ENCODE measurements around the gene MAML3.

The MAML3 gene

DNA sequence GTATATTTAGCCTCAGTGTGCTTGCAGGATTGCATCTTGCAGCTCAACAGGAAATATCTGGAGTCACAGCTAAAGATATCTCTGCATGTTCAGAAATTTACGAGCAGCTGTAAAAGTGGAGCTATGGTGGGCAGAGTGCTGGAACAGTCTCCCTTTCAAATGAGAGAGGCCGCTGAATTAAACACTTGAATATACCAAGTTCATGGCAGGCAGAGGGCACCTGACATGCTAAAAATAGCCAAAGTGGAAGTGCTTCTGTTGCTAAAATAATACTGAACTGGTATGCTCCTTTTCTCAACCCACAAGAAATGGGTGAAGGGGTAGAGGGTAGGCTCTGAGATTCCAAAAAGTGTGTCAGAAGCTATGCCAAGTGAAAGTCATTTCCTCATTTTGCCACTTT is 390.3 kb downstream of the MAML3 start:
- TF ChIP-seq, protein P1, sequence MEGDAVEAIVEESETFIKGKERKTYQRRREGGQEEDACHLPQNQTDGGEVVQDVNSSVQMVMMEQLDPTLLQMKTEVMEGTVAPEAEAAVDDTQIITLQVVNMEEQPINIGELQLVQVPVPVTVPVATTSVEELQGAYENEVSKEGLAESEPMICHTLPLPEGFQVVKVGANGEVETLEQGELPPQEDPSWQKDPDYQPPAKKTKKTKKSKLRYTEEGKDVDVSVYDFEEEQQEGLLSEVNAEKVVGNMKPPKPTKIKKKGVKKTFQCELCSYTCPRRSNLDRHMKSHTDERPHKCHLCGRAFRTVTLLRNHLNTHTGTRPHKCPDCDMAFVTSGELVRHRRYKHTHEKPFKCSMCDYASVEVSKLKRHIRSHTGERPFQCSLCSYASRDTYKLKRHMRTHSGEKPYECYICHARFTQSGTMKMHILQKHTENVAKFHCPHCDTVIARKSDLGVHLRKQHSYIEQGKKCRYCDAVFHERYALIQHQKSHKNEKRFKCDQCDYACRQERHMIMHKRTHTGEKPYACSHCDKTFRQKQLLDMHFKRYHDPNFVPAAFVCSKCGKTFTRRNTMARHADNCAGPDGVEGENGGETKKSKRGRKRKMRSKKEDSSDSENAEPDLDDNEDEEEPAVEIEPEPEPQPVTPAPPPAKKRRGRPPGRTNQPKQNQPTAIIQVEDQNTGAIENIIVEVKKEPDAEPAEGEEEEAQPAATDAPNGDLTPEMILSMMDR (IDR thresholded peaks at IDR 0.05; ENCODE audit: low read depth, low read length, missing control alignments), result no peak
- no peak for DNase-seq (ENCODE audit: low read depth)
- no peak overlapping the region for H3K4me3 ChIP-seq (ENCODE audit: low read depth, low read length)

DNA sequence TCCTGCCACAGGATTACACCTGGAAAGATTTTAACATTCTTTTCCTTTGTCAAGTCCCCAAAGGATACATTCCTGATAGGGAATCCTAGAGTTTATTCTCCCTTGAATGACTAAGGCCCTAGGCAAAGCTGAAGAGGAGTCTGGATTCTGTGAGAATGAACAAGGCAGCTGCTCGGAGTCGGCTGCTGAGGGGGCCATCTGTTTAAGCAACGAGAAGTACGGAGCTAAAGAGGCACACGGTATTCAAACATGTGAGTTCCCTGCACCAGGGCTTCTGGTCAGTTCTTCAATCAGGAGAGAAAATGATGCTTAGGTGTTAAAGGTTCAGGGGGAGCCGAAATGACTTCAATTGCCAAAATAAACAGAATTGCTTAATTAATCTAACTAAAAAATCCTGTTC is 390.8 kb downstream of the MAML3 start:
- TF ChIP-seq, protein P1 (IDR thresholded peaks at IDR 0.05; ENCODE audit: low read depth, low read length, missing control alignments), result no peak
- no peak overlapping the region for H3K4me3 ChIP-seq (ENCODE audit: low read depth, low read length)
- no peak for DNase-seq (ENCODE audit: low read depth)

DNA sequence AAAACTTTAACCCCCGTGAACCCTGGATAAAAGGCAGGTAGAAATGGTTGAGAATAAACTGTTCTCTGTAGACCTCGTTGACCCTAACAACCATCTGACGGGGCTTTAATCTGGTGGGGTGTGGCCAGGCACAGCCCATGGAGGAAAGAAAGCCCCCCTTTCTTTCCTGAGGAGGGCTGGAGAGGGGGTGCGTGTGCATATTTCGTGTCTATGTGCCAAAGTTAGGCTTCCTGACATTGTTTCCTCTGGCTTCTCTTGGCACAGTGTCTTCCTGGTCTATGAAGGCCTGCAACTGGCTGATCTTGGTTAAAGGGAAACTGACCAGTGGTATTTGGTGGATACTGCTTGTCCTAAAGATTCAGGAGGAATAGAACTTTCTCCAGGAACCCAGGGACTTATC is 391.3 kb downstream of the MAML3 start:
- DNase-seq (ENCODE audit: low read depth), result no peak
- TF ChIP-seq, protein P1 (IDR thresholded peaks at IDR 0.05; ENCODE audit: low read depth, low read length, missing control alignments), result no peak
- no peak overlapping the region for H3K4me3 ChIP-seq (ENCODE audit: low read depth, low read length)

DNA sequence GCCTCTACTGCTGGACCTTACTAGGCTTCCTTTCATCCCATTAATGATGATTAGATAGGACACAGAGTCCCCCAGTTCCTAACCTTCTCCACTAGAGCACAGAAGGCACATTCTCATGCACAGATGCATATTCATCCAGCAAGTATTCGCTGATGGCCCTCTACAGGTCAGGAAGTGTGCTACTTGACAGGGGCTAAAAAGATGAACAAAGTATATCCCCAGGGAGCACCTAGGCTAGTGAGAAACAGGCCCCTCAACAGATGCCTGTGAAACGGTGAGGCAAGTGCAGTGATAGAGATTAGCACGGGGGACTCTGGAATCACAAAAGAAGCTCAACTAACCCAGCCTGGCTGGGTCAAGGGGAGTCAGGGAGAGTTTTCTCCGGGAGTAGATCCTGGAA is 392.5 kb downstream of the MAML3 start:
- TF ChIP-seq, protein P1 (IDR thresholded peaks at IDR 0.05; ENCODE audit: low read depth, low read length, missing control alignments), result peak; percentile 48
- no peak for DNase-seq (ENCODE audit: low read depth)
- no peak overlapping the region for H3K4me3 ChIP-seq (ENCODE audit: low read depth, low read length)

DNA sequence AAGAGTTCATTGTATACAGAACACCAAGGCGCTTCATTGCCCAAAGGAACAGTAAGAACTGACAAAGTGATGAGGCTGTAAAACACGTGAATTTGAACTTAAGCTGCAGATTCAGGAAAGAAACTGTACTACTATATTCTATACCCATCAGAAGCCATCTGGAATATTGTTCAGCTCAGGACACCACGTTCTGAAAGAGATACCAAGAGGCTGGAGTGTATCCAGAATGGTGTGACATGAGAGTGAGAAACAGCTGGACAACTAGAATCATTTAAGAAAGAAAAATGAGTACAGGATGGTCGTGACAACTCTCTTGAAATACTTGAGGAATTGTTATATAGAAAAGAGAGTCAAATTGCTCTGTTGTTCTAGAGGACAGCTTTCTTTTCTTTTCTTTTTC is 393.4 kb downstream of the MAML3 start:
- H3K4me3 ChIP-seq (ENCODE audit: low read depth, low read length), result no peak overlapping the region
- TF ChIP-seq, protein P1 (IDR thresholded peaks at IDR 0.05; ENCODE audit: low read depth, low read length, missing control alignments), result no peak
- no peak for DNase-seq (ENCODE audit: low read depth)

DNA sequence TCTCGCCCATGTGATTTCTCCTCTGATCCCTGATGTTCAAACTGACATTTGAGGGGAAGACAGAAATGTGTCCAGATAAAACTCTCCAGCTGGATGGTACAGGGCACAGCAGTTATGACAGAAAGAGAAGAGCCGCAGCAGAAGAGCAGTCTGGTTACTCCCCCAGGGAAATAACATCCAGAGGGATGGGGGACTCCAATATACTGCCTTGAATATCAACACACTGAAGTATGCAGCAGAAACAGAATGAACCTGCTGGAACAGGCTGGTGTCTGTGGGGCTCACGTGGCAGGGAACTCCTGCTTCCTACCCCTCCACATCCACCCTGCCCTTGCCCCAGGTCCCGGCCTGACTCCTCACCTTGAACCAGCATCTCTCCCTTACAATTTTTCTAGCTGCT is 394.9 kb downstream of the MAML3 start:
- TF ChIP-seq, protein P1 (IDR thresholded peaks at IDR 0.05; ENCODE audit: low read depth, low read length, missing control alignments), result no peak
- H3K4me3 ChIP-seq (ENCODE audit: low read depth, low read length), result no peak overlapping the region
- no peak for DNase-seq (ENCODE audit: low read depth)

DNA sequence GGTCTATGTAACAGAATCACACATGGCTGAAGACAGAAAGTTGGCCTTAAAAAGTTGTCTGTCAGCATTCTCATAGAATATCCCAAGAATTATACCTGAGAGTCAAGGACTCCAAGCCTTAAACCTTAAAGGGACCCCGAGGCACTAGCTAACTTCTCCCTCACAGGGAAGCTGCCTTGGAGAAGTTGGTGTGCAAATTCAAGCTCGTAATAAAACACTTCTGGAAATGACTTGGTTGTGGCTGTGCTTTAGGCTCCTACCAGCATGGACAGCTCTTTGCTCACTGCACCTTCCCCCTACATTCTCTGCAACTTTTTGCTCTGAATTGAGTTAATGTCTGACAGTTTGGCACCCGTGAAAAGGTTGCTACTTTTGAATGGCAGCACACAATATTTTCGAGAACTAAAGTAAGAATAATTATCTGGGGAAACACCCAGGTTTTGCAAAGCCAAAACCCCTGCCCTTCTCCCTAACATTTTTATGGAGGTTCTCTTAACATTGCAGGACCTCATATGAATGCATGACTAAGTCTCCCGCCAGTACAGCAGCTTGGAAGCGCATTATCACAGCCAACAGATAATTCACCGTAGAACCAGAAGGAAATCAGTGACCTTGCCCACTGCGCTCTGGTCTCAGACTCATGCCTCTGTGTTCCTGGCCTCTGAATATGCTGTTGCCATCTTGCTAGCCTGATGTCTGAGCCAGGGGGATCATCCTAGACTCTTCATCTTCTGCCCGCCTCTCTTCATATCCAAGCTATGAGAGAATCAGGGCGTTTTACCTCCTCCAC is 397.4 kb downstream of the MAML3 start:
- no peak overlapping the region for H3K4me3 ChIP-seq (ENCODE audit: low read depth, low read length)
- DNase-seq (ENCODE audit: low read depth), result no peak
- TF ChIP-seq, protein P1 (IDR thresholded peaks at IDR 0.05; ENCODE audit: low read depth, low read length, missing control alignments), result no peak
